Endothelial cell of umbilical vein (primary cell): ENCODE measurements around the gene ZNF512.

Experiments used
- CTCF ChIP-seq, 2 donors: IDR thresholded peaks; 1 replicate in 1 of 2; 2 replicates in 1 of 2; pipeline ENCODE4 v1.5.1; 2011; ENCODE audit warnings: low read length in 2 of 2, mild to moderate bottlenecking in 2 of 2, moderate library complexity in 2 of 2, control low read depth in 1 of 2, inconsistent platforms in 1 of 2, low read depth in 1 of 2; ENCODE audit not compliant: insufficient read depth in 1 of 2; ENCODE audit errors: extremely low read depth in 1 of 2
- POLR2A ChIP-seq: IDR thresholded peaks from 2 replicates; pipeline ENCODE4 v1.6.1; 2012; ENCODE audit warnings: low read depth, mild to moderate bottlenecking, control low read depth, low read length

- TF ChIP-seq CTCF (IDR thresholded peaks at IDR 0.05; ENCODE audit: extremely low read depth in 1 of 2, insufficient read depth in 1 of 2, low read depth in 1 of 2, low read length in 2 of 2) (no peak), POLR2A (no peak)
Observed at GRCh38 chr2:27664622-27665363, 82.0 kb downstream of the ZNF512 start.
